NCI-H2171 (cell line): ENCODE data around the gene ARHGAP4.
A peak's percentile ranks its signal among the peaks of the same experiment; 100 is the strongest.

Source experiments
- DNase-seq: peaks from one replicate; lab custom pipeline; 2025; lab: John Stamatoyannopoulos, UW

ARHGAP4 gene

GRCh38 chrX:153925739-153926551, at the start of gene ARHGAP4:
ARHGAP4 (minus strand) TSS chrX:153926264; CDS start chrX:153926202, 62 bp downstream.
- no peak for DNase-seq

- no peak for DNase-seq
Observed at GRCh38 chrX:153974726-153975286, 48.7 kb upstream of the ARHGAP4 start.

- no peak for DNase-seq
Observed at GRCh38 chrX:153974003-153974725, 48.1 kb upstream of the ARHGAP4 start.

- DNase-seq: no peak
Observed at GRCh38 chrX:153973127-153974002, 47.3 kb upstream of the ARHGAP4 start.

GRCh38 chrX:153972368-153973126, 46.5 kb upstream of the ARHGAP4 start, which contains the start of gene TMEM187:
TMEM187 (plus strand) TSS chrX:153972754; CDS start chrX:153982063, 9,309 bp downstream.
- peak; percentile 84 for DNase-seq

GRCh38 chrX:153971450-153972367, 45.6 kb upstream of the ARHGAP4 start, which contains the start of gene HCFC1:
HCFC1 (minus strand) TSS chrX:153971818; CDS start chrX:153970840, 978 bp downstream.
- DNase-seq: peak; percentile 80

- DNase-seq: peak; percentile 70
Observed at GRCh38 chrX:153971124-153971449, 45.0 kb upstream of the ARHGAP4 start.

GRCh38 chrX:153970357-153971123, 44.5 kb upstream of the ARHGAP4 start:
- DNase-seq: peak; percentile 28

- no peak for DNase-seq
Observed at GRCh38 chrX:153969904-153970356, 43.9 kb upstream of the ARHGAP4 start.

GRCh38 chrX:153969125-153969903, 43.2 kb upstream of the ARHGAP4 start:
- no peak for DNase-seq

GRCh38 chrX:153968754-153969124, 42.7 kb upstream of the ARHGAP4 start:
- no peak for DNase-seq

- no peak for DNase-seq
Observed at GRCh38 chrX:153968255-153968654, 42.2 kb upstream of the ARHGAP4 start.

GRCh38 chrX:153967536-153968224, 41.6 kb upstream of the ARHGAP4 start:
- DNase-seq: no peak

- DNase-seq: no peak
Observed at GRCh38 chrX:153966841-153967535, 40.9 kb upstream of the ARHGAP4 start.

- no peak for DNase-seq
Observed at GRCh38 chrX:153966283-153966688, 40.2 kb upstream of the ARHGAP4 start.

- DNase-seq: no peak
Observed at GRCh38 chrX:153965406-153965805, 39.3 kb upstream of the ARHGAP4 start.

GRCh38 chrX:153964105-153964504, 38.0 kb upstream of the ARHGAP4 start:
- no peak for DNase-seq
